Measurements from ENCODE around the gene FILIP1L. TPM values are rescaled to one million over a fixed set of nuclear protein-coding genes. Genes with fewer than 3 reads are reported as not detected.

Gene FILIP1L
- total RNA-seq, 2 donors from 2014 or later: 97.0 to 112 TPM

DNA sequence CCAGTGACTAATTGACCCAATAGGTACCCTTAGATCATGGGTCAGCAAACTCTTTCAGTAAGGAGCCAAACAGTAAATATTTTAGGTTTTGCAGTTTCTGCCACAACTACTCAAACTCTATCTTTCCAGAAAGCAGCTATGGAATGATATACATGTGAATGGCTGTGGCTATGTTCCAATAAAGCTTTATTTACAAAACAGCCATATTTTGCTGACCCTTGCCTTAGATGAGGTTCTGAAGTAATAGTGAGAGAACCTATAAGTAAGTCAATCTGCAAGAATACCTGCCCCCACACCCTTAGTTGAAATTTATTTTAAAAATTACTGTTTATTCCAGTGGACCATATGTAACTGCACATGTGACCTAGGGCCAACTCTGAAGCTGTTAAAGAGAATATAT lies 162.6 kb downstream of the FILIP1L start:
- no peak for DNase-seq (ENCODE audit: low spot score)
- Histone ChIP-seq H3K36me3 (no peaks in the 10 kb centered on the region), H3K4me1 (peaks cover 0 to 20% of the 10 kb centered on the region in 2 donors), H3K9me3 (no peaks in the 10 kb centered on the region), H3K4me3 (no peak overlapping the region), H3K27ac (no peak overlapping the region), H3K27me3 (no peaks in the 10 kb centered on the region)
- TF ChIP-seq, protein P1, sequence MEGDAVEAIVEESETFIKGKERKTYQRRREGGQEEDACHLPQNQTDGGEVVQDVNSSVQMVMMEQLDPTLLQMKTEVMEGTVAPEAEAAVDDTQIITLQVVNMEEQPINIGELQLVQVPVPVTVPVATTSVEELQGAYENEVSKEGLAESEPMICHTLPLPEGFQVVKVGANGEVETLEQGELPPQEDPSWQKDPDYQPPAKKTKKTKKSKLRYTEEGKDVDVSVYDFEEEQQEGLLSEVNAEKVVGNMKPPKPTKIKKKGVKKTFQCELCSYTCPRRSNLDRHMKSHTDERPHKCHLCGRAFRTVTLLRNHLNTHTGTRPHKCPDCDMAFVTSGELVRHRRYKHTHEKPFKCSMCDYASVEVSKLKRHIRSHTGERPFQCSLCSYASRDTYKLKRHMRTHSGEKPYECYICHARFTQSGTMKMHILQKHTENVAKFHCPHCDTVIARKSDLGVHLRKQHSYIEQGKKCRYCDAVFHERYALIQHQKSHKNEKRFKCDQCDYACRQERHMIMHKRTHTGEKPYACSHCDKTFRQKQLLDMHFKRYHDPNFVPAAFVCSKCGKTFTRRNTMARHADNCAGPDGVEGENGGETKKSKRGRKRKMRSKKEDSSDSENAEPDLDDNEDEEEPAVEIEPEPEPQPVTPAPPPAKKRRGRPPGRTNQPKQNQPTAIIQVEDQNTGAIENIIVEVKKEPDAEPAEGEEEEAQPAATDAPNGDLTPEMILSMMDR (IDR thresholded peaks at IDR 0.05): no peak

- peak overlapping the region; percentile 2 to 34 for H3K27ac ChIP-seq
- H3K27me3 ChIP-seq: no peaks in the 10 kb centered on the region
- no peak for DNase-seq (ENCODE audit: low spot score)
- TF ChIP-seq, protein P1 (IDR thresholded peaks at IDR 0.05): no peak
- no peaks in the 10 kb centered on the region for H3K36me3 ChIP-seq
- H3K4me1 ChIP-seq: peaks cover 0 to 27% of the 10 kb centered on the region in 2 donors
- H3K9me3 ChIP-seq: no peaks in the 10 kb centered on the region
- no peak overlapping the region for H3K4me3 ChIP-seq
These were observed 163.4 kb downstream of the FILIP1L start for GRCh38 chr3:99950921-99951320.

- Histone ChIP-seq H3K4me1 (peaks cover 0 to 35% of the 10 kb centered on the region in 2 donors), H3K27me3 (no peaks in the 10 kb centered on the region), H3K9me3 (no peaks in the 10 kb centered on the region), H3K36me3 (no peaks in the 10 kb centered on the region), H3K4me3 (no peak overlapping the region), H3K27ac (peak overlapping the region in 1 of 2 donors; percentile 34)
- no peak for DNase-seq (ENCODE audit: low spot score)
- TF ChIP-seq, protein P1 (IDR thresholded peaks at IDR 0.05): no peak
These were observed 164.2 kb downstream of the FILIP1L start for GRCh38 chr3:99949956-99950670.

DNA sequence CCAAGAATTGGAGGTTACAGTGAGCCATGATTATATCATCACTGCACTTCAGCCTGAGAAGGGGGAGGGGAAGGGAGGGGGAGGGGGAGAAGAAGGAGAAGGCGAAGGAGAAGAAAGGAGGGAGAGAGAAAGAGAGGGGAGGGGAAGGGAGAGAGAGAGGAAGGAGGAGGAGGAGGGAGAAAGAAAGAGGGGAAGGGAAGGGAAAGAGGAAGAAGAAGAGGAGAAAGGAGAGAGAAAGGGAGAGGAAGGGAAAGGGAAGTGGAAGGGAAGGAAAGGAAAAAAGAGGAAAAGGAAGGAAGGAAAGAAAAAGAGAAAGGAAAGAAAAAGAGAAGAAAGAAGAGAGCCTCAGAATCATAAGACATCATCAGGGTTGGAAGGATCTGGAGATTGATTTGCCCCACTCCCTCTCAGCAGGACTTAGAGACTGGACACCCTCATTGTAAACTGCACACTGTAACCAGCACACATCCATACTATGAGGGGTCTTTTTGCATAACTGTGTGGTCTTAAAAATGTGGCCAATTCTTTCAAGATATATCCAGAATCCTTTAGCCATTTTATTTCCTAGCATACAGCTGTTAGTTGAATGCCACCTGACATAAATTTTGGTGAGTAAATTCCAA lies 165.7 kb downstream of the FILIP1L start:
- no peak overlapping the region for H3K27ac ChIP-seq
- no peaks in the 10 kb centered on the region for H3K36me3 ChIP-seq
- TF ChIP-seq, protein P1 (IDR thresholded peaks at IDR 0.05): no peak
- peaks cover 0 to 46% of the 10 kb centered on the region in 2 donors for H3K4me1 ChIP-seq
- no peak overlapping the region for H3K4me3 ChIP-seq
- no peaks in the 10 kb centered on the region for H3K9me3 ChIP-seq
- DNase-seq (ENCODE audit: low spot score): no peak
- no peaks in the 10 kb centered on the region for H3K27me3 ChIP-seq

DNA sequence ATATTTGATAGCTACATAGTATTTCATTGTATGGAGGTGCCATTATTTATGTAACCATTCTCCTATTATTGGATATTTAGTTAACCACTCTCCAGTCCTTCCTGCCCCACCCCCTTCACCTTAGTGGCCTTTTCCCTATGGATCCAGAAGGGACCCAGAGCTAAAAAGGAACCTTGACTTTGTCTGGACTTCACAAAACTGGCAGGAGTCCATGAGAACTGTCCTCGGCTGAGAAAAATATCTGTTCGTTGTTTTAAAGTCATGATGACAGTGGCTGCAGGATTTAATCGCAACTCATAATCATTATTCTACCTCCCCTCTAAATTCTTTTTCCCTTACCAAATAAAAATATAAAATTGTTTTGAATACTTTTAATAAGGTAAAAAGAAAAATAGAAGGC lies 166.9 kb downstream of the FILIP1L start:
- H3K4me3 ChIP-seq: no peak overlapping the region
- TF ChIP-seq, protein P1 (IDR thresholded peaks at IDR 0.05): no peak
- peaks cover 0 to 44% of the 10 kb centered on the region in 2 donors for H3K4me1 ChIP-seq
- no peak overlapping the region for H3K27ac ChIP-seq
- H3K9me3 ChIP-seq: no peaks in the 10 kb centered on the region
- H3K36me3 ChIP-seq: no peaks in the 10 kb centered on the region
- H3K27me3 ChIP-seq: no peaks in the 10 kb centered on the region
- no peak for DNase-seq (ENCODE audit: low spot score)

All from right atrium auricular region (tissue), 2 donors.